ENCODE measurements around the gene GPR141. TPM values are rescaled to one million over a fixed set of nuclear protein-coding genes. Genes with fewer than 3 reads are reported as not detected.

The GPR141 gene
- total RNA-seq, 1 experiment from 2014 or later = not detected

- no peak for DNase-seq
- no peaks in the 10 kb centered on the region for H3K27me3 ChIP-seq (replicated peaks; ENCODE audit: control insufficient read depth, insufficient read depth, low read length)
- Mint-ChIP-seq H3K27ac (ENCODE audit: unreplicated experiment) (no peak overlapping the region), H3K27me3 (ENCODE audit: insufficient read depth, unreplicated experiment) (peaks cover 17% of the 10 kb centered on the region), H3K9me3 (ENCODE audit: unreplicated experiment) (no peaks in the 10 kb centered on the region), H3K4me1 (ENCODE audit: low read depth, unreplicated experiment) (no peaks in the 10 kb centered on the region), H3K4me3 (ENCODE audit: unreplicated experiment) (no peak overlapping the region), H3K36me3 (ENCODE audit: insufficient read depth, unreplicated experiment) (no peaks in the 10 kb centered on the region)
- H3K4me1 ChIP-seq = no peaks in the 10 kb centered on the region
- no peak overlapping the region for H3K4me3 ChIP-seq (ENCODE audit: low read depth, low read length)
- no peak for TF ChIP-seq CTCF (IDR thresholded peaks at IDR 0.05; ENCODE audit: insufficient read depth in 1 of 2, low read depth in 1 of 2, low read length in 1 of 2, severe bottlenecking in 1 of 2, unreplicated experiment in 1 of 2)
- ChIA-PET POLR2A (interaction anchor here (0.7 kb wide), 1 partner anchor 66 kb away, joined by 3 read pairs; no protein-coding TSS in a partner anchor), CTCF (no interaction called here)
- intact Hi-C loops (cut with micrococcal nuclease; ENCODE audit: unreplicated experiment) = no loop called here
- no peaks in the 10 kb centered on the region for H3K36me3 ChIP-seq (ENCODE audit: control insufficient read depth, insufficient read depth, low read length)
- BruUV-seq (replicated peaks) = no TSS peak
- 0 out of 2 replicates have a peak, but pooled peaks cover 4% of the 10 kb centered on the region for H3K9me3 ChIP-seq
Observed at GRCh38 chr7:37730501-37730900, 46.9 kb downstream of the GPR141 start.

- Histone ChIP-seq H3K4me3 (ENCODE audit: low read depth, low read length) (no peak overlapping the region), H3K9me3 (0 out of 2 replicates have a peak, but pooled peaks cover 2% of the 10 kb centered on the region), H3K36me3 (ENCODE audit: control insufficient read depth, insufficient read depth, low read length) (no peaks in the 10 kb centered on the region), H3K4me1 (no peaks in the 10 kb centered on the region), H3K27me3 (replicated peaks; ENCODE audit: control insufficient read depth, insufficient read depth, low read length) (no peaks in the 10 kb centered on the region)
- H3K4me3 Mint-ChIP-seq (ENCODE audit: unreplicated experiment) = no peak overlapping the region
- POLR2A ChIA-PET = no interaction called here
- no peaks in the 10 kb centered on the region for H3K36me3 Mint-ChIP-seq (ENCODE audit: insufficient read depth, unreplicated experiment)
- TF ChIP-seq CTCF (IDR thresholded peaks at IDR 0.05; ENCODE audit: insufficient read depth in 1 of 2, low read depth in 1 of 2, low read length in 1 of 2, severe bottlenecking in 1 of 2, unreplicated experiment in 1 of 2) = peak; percentile 33 to 57
- no peaks in the 10 kb centered on the region for H3K9me3 Mint-ChIP-seq (ENCODE audit: unreplicated experiment)
- DNase-seq = peak; percentile 42 to 49
- H3K27me3 Mint-ChIP-seq (ENCODE audit: insufficient read depth, unreplicated experiment) = peaks cover 21% of the 10 kb centered on the region
- no peaks in the 10 kb centered on the region for H3K4me1 Mint-ChIP-seq (ENCODE audit: low read depth, unreplicated experiment)
- no TSS peak for BruUV-seq (replicated peaks)
- CTCF ChIA-PET = interaction anchor here (0.7 to 1.0 kb wide), 2 partner anchors 37 to 180 kb away, joined by 3 read pairs; no protein-coding TSS in a partner anchor
- intact Hi-C loops (cut with micrococcal nuclease; ENCODE audit: unreplicated experiment) = no loop called here
- no peak overlapping the region for H3K27ac Mint-ChIP-seq (ENCODE audit: unreplicated experiment)
Observed at GRCh38 chr7:37732253-37732652, 48.7 kb downstream of the GPR141 start.

GRCh38 chr7:37732888-37733287, 49.3 kb downstream of the GPR141 start:
- H3K27me3 Mint-ChIP-seq (ENCODE audit: insufficient read depth, unreplicated experiment) = peaks cover 18% of the 10 kb centered on the region
- ChIA-PET POLR2A (no interaction called here), CTCF (interaction anchor here (1.0 kb wide), 1 partner anchor 38 kb away, joined by 3 read pairs; no protein-coding TSS in a partner anchor)
- DNase-seq = no peak
- H3K27me3 ChIP-seq (replicated peaks; ENCODE audit: control insufficient read depth, insufficient read depth, low read length) = no peaks in the 10 kb centered on the region
- no peaks in the 10 kb centered on the region for H3K36me3 ChIP-seq (ENCODE audit: control insufficient read depth, insufficient read depth, low read length)
- H3K36me3 Mint-ChIP-seq (ENCODE audit: insufficient read depth, unreplicated experiment) = no peaks in the 10 kb centered on the region
- H3K27ac Mint-ChIP-seq (ENCODE audit: unreplicated experiment) = no peak overlapping the region
- BruUV-seq (replicated peaks) = no TSS peak
- no peaks in the 10 kb centered on the region for H3K4me1 Mint-ChIP-seq (ENCODE audit: low read depth, unreplicated experiment)
- intact Hi-C loops (cut with micrococcal nuclease; ENCODE audit: unreplicated experiment) = no loop called here
- TF ChIP-seq CTCF (IDR thresholded peaks at IDR 0.05; ENCODE audit: insufficient read depth in 1 of 2, low read depth in 1 of 2, low read length in 1 of 2, severe bottlenecking in 1 of 2, unreplicated experiment in 1 of 2) = no peak
- no peaks in the 10 kb centered on the region for H3K9me3 ChIP-seq
- no peak overlapping the region for H3K4me3 ChIP-seq (ENCODE audit: low read depth, low read length)
- no peaks in the 10 kb centered on the region for H3K9me3 Mint-ChIP-seq (ENCODE audit: unreplicated experiment)
- H3K4me3 Mint-ChIP-seq (ENCODE audit: unreplicated experiment) = no peak overlapping the region
- no peaks in the 10 kb centered on the region for H3K4me1 ChIP-seq
